K562 (cell line): ENCODE data around the gene DDAH2. TPM values are rescaled to one million over a fixed set of nuclear protein-coding genes. Genes with fewer than 3 reads are reported as not detected.
A peak's percentile ranks its signal among the peaks of the same experiment; 100 is the strongest.

Experiments used
- ARID3A ChIP-seq: IDR thresholded peaks from 2 replicates; pipeline ENCODE4 v1.6.1; 2012; ENCODE audit warnings: low read depth, low read length, improper control_type of control experiment, borderline replicate concordance
- BCL6 ChIP-seq: fragments of 250-450 bp; sonication (Bioruptor Pico); IDR thresholded peaks from 2 replicates; pipeline ENCODE4 v1.4.0; 2020
- CAMTA2 ChIP-seq: fragments of 250-450 bp; sonication (Bioruptor Pico); conservative IDR thresholded peaks from 2 replicates; pipeline ENCODE4 v1.5.1; 2022
- CBX3 ChIP-seq, 2 experiments: IDR thresholded peaks; 1 replicate in 1 of 2; 2 replicates in 1 of 2; pipeline ENCODE4 v1.6.1; 2012; ENCODE audit warnings: inconsistent platforms in 2 of 2, low read length in 2 of 2, borderline replicate concordance in 1 of 2, control low read depth in 1 of 2
- CEBPG ChIP-seq, 3 experiments: fragments of 200-800 bp in 1 of 3; sonication (Bioruptor generic) in 1 of 3; sonication (generic) in 1 of 3; formaldehyde crosslinking in 1 of 3; IDR thresholded peaks in 2 of 3; conservative IDR thresholded peaks in 1 of 3; 2 replicates each; pipeline versions ENCODE4 v1.6.1 to v1.8.0; 2016 to 2022; ENCODE audit warnings: missing compliant biosample characterization in 2 of 3, missing genetic modification characterization in 2 of 3, mild to moderate bottlenecking in 1 of 3, missing genetic modification reagents in 1 of 3
- CTCF ChIP-seq, 3 experiments: IDR thresholded peaks in 2 of 3; conservative IDR thresholded peaks in 1 of 3; 2 replicates each; pipeline ENCODE4 v1.5.1; 2011 to 2012; ENCODE audit warnings: low read length in 3 of 3, mild to moderate bottlenecking in 3 of 3, control low read depth in 2 of 3, improper control_type of control experiment in 1 of 3, inconsistent platforms in 1 of 3, low read depth in 1 of 3, mixed read lengths in 1 of 3, moderate library complexity in 1 of 3; ENCODE audit not compliant: insufficient read depth in 2 of 3
- HMG20A ChIP-seq: fragments of 450-650 bp; formaldehyde crosslinking; conservative IDR thresholded peaks from 2 replicates; pipeline ENCODE4 v1.4.0; 2020; ENCODE audit warnings: mild to moderate bottlenecking, mixed read lengths
- IFI16 ChIP-seq: fragments of 250-450 bp; sonication (Bioruptor Pico); IDR thresholded peaks from 2 replicates; pipeline ENCODE4 v2.1.2; 2022; ENCODE audit warnings: mild to moderate bottlenecking, inconsistent platforms
- KLF6 ChIP-seq: fragments of 250-450 bp; sonication (Bioruptor Pico); IDR thresholded peaks from 2 replicates; pipeline ENCODE4 v1.4.0; 2020; ENCODE audit warnings: mild to moderate bottlenecking, moderate library complexity, borderline replicate concordance
- PCBP2 ChIP-seq: fragments of 200-400 bp; formaldehyde crosslinking; IDR thresholded peaks from 2 replicates; pipeline ENCODE4 v1.6.1; 2018; ENCODE audit warnings: low read length, low read depth, mild to moderate bottlenecking, moderate library complexity; ENCODE audit not compliant: poor library complexity, severe bottlenecking
- RB1 ChIP-seq: fragments of 450-650 bp; IDR thresholded peaks from 2 replicates; pipeline ENCODE4 v1.6.1; 2017; ENCODE audit warnings: low read depth, mild to moderate bottlenecking
- RBM14 ChIP-seq: fragments of 200-400 bp; formaldehyde crosslinking; IDR thresholded peaks from 2 replicates; pipeline ENCODE4 v1.6.1; 2018; ENCODE audit warnings: low read depth, mild to moderate bottlenecking, low read length, moderate library complexity, borderline replicate concordance; ENCODE audit not compliant: insufficient read depth
- RBM17 ChIP-seq: fragments of 200-400 bp; formaldehyde crosslinking; IDR thresholded peaks from 2 replicates; pipeline ENCODE4 v1.6.1; 2017; ENCODE audit warnings: low read depth, mild to moderate bottlenecking, low read length, borderline replicate concordance
- RCOR1 ChIP-seq, 2 experiments: IDR thresholded peaks; 2 replicates each; pipeline ENCODE4 v1.6.1; 2012; ENCODE audit warnings: low read depth in 2 of 2, low read length in 2 of 2, borderline replicate concordance in 1 of 2, improper control_type of control experiment in 1 of 2
- SP2 ChIP-seq: IDR thresholded peaks from 2 replicates; pipeline ENCODE4 v1.6.1; 2011; ENCODE audit warnings: mild to moderate bottlenecking, low read depth, low read length, moderate library complexity; ENCODE audit not compliant: poor library complexity, severe bottlenecking; ENCODE audit errors: extremely low read depth
- THRA ChIP-seq: fragments of 450-650 bp; IDR thresholded peaks from 2 replicates; pipeline ENCODE4 v1.6.1; 2017; ENCODE audit warnings: mild to moderate bottlenecking, moderate library complexity
- TRIM24 ChIP-seq, 2 experiments: fragments of 450-650 bp; IDR thresholded peaks; 2 replicates each; pipeline ENCODE4 v1.6.1; 2016
- ZNF133 ChIP-seq: fragments of 250-450 bp; sonication (Bioruptor Pico); IDR thresholded peaks from 2 replicates; pipeline ENCODE4 v1.4.0; 2020; ENCODE audit warnings: mild to moderate bottlenecking
- ZNF232 ChIP-seq: sonication (generic); formaldehyde crosslinking; IDR thresholded peaks from 2 replicates; pipeline ENCODE4 v1.8.0; 2022; ENCODE audit warnings: mild to moderate bottlenecking, missing genetic modification reagents
- ZNF324 ChIP-seq: fragments of 250-450 bp; sonication (Bioruptor Pico); IDR thresholded peaks from 2 replicates; pipeline ENCODE4 v1.4.0; 2020; ENCODE audit warnings: mild to moderate bottlenecking
- polyA plus RNA-seq, 8 experiments: library from polyadenylated mRNA; depleted of rRNA in 4 of 8; stranded (reverse) in 5 of 8; unstranded in 3 of 8; fragments of >200 nt; fragmentation: Nextera tagmentation in 2 of 8; fragmentation: Illumina TruSeq in 1 of 8; extraction: Ambion mirVana in 2 of 8; extraction: Trizol in 1 of 8; gene quantifications; 2 replicates each; pipeline versions ENCODE4 v1.2.1 to v1.2.3, GENCODE V29; 2011 to 2014; ENCODE audit warnings: inconsistent platforms in 1 of 8, missing spikeins in 1 of 8
- total RNA-seq, 7 experiments: library from RNA; depleted of rRNA in 6 of 7; stranded (reverse); fragments of >200 nt in 6 of 7; fragmentation: Illumina TruSeq in 2 of 7; extraction: Trizol in 2 of 7; gene quantifications; 2 replicates each; pipeline versions ENCODE4 v1.2.1 to v1.2.3, GENCODE V29; 2011 to 2021; ENCODE audit warnings: low replicate concordance in 1 of 7
- TF ChIP-seq, protein P1 (sequence below): IDR thresholded peaks from 3 replicates; pipeline ENCODE4 v1.6.1; 2011; ENCODE audit warnings: borderline replicate concordance, mild to moderate bottlenecking; ENCODE audit not compliant: insufficient read length, insufficient read depth

Gene DDAH2
- total and polyA plus RNA-seq, 9 of the 15 experiments (the other 6 are each of a cell fraction or from before 2014, with no cell fraction given), result 1.8 to 45.4 (median 21.4) TPM

GRCh38 chr6:31729979-31730630, 1.0 kb upstream of the DDAH2 start (continued):
- no peak for TF ChIP-seq ARID3A
- peak in 1 of 2 experiments; percentile 61; a peak in 1 of 4 replicates for TF ChIP-seq RCOR1 (IDR thresholded peaks at IDR 0.05; ENCODE audit: borderline replicate concordance in 1 of 2, low read depth in 2 of 2, low read length in 2 of 2)
- TF ChIP-seq BCL6 (CRISPR knock-in tag), result peak; percentile 89
- TF ChIP-seq, protein P1, sequence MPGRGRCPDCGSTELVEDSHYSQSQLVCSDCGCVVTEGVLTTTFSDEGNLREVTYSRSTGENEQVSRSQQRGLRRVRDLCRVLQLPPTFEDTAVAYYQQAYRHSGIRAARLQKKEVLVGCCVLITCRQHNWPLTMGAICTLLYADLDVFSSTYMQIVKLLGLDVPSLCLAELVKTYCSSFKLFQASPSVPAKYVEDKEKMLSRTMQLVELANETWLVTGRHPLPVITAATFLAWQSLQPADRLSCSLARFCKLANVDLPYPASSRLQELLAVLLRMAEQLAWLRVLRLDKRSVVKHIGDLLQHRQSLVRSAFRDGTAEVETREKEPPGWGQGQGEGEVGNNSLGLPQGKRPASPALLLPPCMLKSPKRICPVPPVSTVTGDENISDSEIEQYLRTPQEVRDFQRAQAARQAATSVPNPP, result no peak
- TF ChIP-seq IFI16 (CRISPR knock-in tag), result peak; percentile 48; the same call in 1 of the 2 replicates
- peak; percentile 68 for TF ChIP-seq KLF6 (CRISPR knock-in tag)
- peak in 2 of 3 experiments; percentile 20 to 26; a peak in 4 of 6 replicates for TF ChIP-seq CTCF (IDR thresholded peaks at IDR 0.05 in 2 of 3, conservative IDR thresholded peaks at IDR 0.05 in 1 of 3; ENCODE audit: insufficient read depth in 2 of 3, low read depth in 1 of 3, low read length in 3 of 3)
- no peak for TF ChIP-seq RBM14
- TF ChIP-seq ZNF232 (CRISPR knock-in tag), result peak; percentile 76; the same call in 1 of the 2 replicates
- peak; percentile 54 for TF ChIP-seq PCBP2
- TF ChIP-seq RBM17, result no peak
- TF ChIP-seq SP2, result peak; percentile 16
- TF ChIP-seq CEBPG (CRISPR knock-in tag; IDR thresholded peaks at IDR 0.05), result 0 out of 2 replicates have a peak, but pooled peaks have one; percentile 54
- TF ChIP-seq CEBPG (tag; conservative IDR thresholded peaks at IDR 0.05 in 1 of 2, IDR thresholded peaks at IDR 0.05 in 1 of 2), result no peak
- TF ChIP-seq CBX3 (IDR thresholded peaks at IDR 0.05; ENCODE audit: borderline replicate concordance in 1 of 2, low read length in 2 of 2), result no peak; a peak in 1 of 3 replicates
- TF ChIP-seq RB1, result no peak
- TF ChIP-seq ZNF324 (CRISPR knock-in tag), result peak; percentile 88
- TF ChIP-seq ZNF133, result peak; percentile 61; the same call in 1 of the 2 replicates
- TF ChIP-seq THRA, result no peak
- TF ChIP-seq HMG20A (CRISPR knock-in tag), result peak; percentile 94
- peak in 1 of 2 experiments; percentile 49 for TF ChIP-seq TRIM24 (IDR thresholded peaks at IDR 0.05)
- peak; percentile 100 for TF ChIP-seq CAMTA2 (CRISPR knock-in tag)
